Tibial nerve (tissue), 4 donors: ENCODE data around the gene C7orf57.

Experiments used
- EP300 ChIP-seq, 2 donors: sonication (generic); formaldehyde crosslinking; IDR thresholded peaks; one replicate each; pipeline ENCODE4 v1.6.1; 2017; ENCODE audit warnings: antibody characterized with exemption in 2 of 2, mild to moderate bottlenecking in 1 of 2
- POLR2A ChIP-seq, 2 donors: fragments of 450-650 bp; IDR thresholded peaks; one replicate each; pipeline ENCODE4 v1.6.1; 2017; ENCODE audit warnings: antibody characterized with exemption in 2 of 2, mild to moderate bottlenecking in 2 of 2, moderate library complexity in 2 of 2
- TF ChIP-seq, protein P1 (sequence below), 5 experiments: fragments of 200-600 bp in 3 of 5; fragments of 450-650 bp in 2 of 5; sonication (generic) in 3 of 5; IDR thresholded peaks; one replicate each; pipeline ENCODE4 v1.5.1; 2016 to 2019; ENCODE audit warnings: antibody characterized with exemption in 5 of 5, mild to moderate bottlenecking in 3 of 5, moderate library complexity in 2 of 5

DNA sequence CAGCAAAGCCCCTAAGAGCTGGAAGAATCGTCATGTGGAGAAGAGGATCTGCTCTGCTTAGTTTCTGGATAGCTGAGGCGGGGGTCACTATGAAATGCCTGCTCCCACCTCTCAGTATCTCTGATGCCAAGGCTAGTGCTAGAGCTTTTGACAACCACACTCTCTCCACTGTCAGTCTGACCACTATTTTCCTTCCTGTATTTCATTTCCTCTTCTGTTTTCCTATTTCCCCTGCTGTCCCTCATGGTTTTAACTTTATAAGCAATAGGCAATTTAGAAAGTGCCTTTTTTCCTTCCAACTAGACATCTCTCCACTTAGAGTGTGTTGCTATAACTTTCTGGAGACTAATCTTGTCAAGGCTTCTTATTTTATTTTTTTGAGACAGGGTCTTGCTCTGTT, 23.6 kb downstream of the C7orf57 start:
- TF ChIP-seq, protein P1, sequence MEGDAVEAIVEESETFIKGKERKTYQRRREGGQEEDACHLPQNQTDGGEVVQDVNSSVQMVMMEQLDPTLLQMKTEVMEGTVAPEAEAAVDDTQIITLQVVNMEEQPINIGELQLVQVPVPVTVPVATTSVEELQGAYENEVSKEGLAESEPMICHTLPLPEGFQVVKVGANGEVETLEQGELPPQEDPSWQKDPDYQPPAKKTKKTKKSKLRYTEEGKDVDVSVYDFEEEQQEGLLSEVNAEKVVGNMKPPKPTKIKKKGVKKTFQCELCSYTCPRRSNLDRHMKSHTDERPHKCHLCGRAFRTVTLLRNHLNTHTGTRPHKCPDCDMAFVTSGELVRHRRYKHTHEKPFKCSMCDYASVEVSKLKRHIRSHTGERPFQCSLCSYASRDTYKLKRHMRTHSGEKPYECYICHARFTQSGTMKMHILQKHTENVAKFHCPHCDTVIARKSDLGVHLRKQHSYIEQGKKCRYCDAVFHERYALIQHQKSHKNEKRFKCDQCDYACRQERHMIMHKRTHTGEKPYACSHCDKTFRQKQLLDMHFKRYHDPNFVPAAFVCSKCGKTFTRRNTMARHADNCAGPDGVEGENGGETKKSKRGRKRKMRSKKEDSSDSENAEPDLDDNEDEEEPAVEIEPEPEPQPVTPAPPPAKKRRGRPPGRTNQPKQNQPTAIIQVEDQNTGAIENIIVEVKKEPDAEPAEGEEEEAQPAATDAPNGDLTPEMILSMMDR (IDR thresholded peaks at IDR 0.05), result no peak
- TF ChIP-seq POLR2A (IDR thresholded peaks at IDR 0.05) (no peak), EP300 (IDR thresholded peaks at IDR 0.05) (no peak)
